ENCODE measurements around the gene KLF11. TPM values are rescaled to one million over a fixed set of nuclear protein-coding genes. Genes with fewer than 3 reads are reported as not detected.

Gene KLF11
- polyA plus RNA-seq, 2 of the 4 experiments (the other 2 are of a cell fraction), result 2.8 to 8.2 TPM

GRCh38 chr2:9998916-9999654 lies 44.3 kb upstream of the KLF11 start:
- CTCF ChIA-PET, result interaction anchor here (0.5 to 2.2 kb wide), 3 partner anchors 14 to 144 kb away, joined by 3 to 16 read pairs (median 3); no protein-coding TSS in a partner anchor
- no peak for ATAC-seq
- no peak overlapping the region for H3K4me3 ChIP-seq
- no peaks in the 10 kb centered on the region for H3K9me3 ChIP-seq
- POLR2A ChIA-PET, result no interaction called here
- H3K4me1 ChIP-seq, result no peaks in the 10 kb centered on the region
- no peak for TF ChIP-seq HOXB5 (CRISPR knock-in tag; IDR thresholded peaks at IDR 0.05)
- TF ChIP-seq CBX8 (IDR thresholded peaks at IDR 0.05), result no peak
- TF ChIP-seq ELK1 (IDR thresholded peaks at IDR 0.05; ENCODE audit: low read depth, low read length), result no peak
- TF ChIP-seq HES2 (IDR thresholded peaks at IDR 0.05), result no peak
- no peak for TF ChIP-seq E2F6 (IDR thresholded peaks at IDR 0.05; ENCODE audit: borderline replicate concordance, low read depth)
- no peak for TF ChIP-seq RAD21 (conservative IDR thresholded peaks at IDR 0.05 in 1 of 2, IDR thresholded peaks at IDR 0.05 in 1 of 2)
- no peak for TF ChIP-seq SMC3 (IDR thresholded peaks at IDR 0.05)
- TF ChIP-seq ZFP36 (IDR thresholded peaks at IDR 0.05; ENCODE audit: borderline replicate concordance, partially characterized antibody), result no peak
- no peak for TF ChIP-seq ZC3H11A (IDR thresholded peaks at IDR 0.05)
- no peak for TF ChIP-seq BHLHE40 (IDR thresholded peaks at IDR 0.05; ENCODE audit: low read depth, low read length)
- no peak for TF ChIP-seq TFCP2L1 (CRISPR knock-in tag; IDR thresholded peaks at IDR 0.05)
- no peak for TF ChIP-seq MAX (IDR thresholded peaks at IDR 0.05)
- no peak for TF ChIP-seq POLR2AphosphoS2 (conservative IDR thresholded peaks at IDR 0.05; ENCODE audit: low read length)
- TF ChIP-seq HMGXB4 (CRISPR knock-in tag; IDR thresholded peaks at IDR 0.05; ENCODE audit: borderline replicate concordance), result no peak
- TF ChIP-seq MYC (IDR thresholded peaks at IDR 0.05; ENCODE audit: borderline replicate concordance, low read length), result no peak
- no peak for FAIRE-seq
- 84% methylated on average over 20 of the region's 20 CpGs for WGBS (ENCODE audit: missing lambda C conversion rate)
- no peak overlapping the region for H3K27ac ChIP-seq
- DNase-seq (ENCODE audit: low read depth in 1 of 2, low spot score in 1 of 2), result no peak
- H3K4me2 ChIP-seq, result no peak overlapping the region

GRCh38 chr2:9999693-10000092 lies 43.7 kb upstream of the KLF11 start:
- DNase-seq (ENCODE audit: low read depth in 1 of 2, low spot score in 1 of 2), result no peak
- H3K27ac ChIP-seq, result no peak overlapping the region
- ATAC-seq, result no peak
- no peaks in the 10 kb centered on the region for H3K4me1 ChIP-seq
- H3K9me3 ChIP-seq, result no peaks in the 10 kb centered on the region
- TF ChIP-seq KDM5A (IDR thresholded peaks at IDR 0.05) (no peak), ATOH8 (CRISPR knock-in tag; IDR thresholded peaks at IDR 0.05; ENCODE audit: low read depth) (no peak), POLR2A (IDR thresholded peaks at IDR 0.05; ENCODE audit: low read length) (no peak), FOSL2 (IDR thresholded peaks at IDR 0.05) (no peak), FOSL2 (CRISPR knock-in tag; IDR thresholded peaks at IDR 0.05) (no peak), POLR2AphosphoS2 (conservative IDR thresholded peaks at IDR 0.05; ENCODE audit: low read length) (no peak), TFCP2L1 (CRISPR knock-in tag; IDR thresholded peaks at IDR 0.05) (no peak), KDM1A (IDR thresholded peaks at IDR 0.05; ENCODE audit: low read depth) (no peak), BHLHE40 (IDR thresholded peaks at IDR 0.05; ENCODE audit: low read depth, low read length) (no peak), EP300 (IDR thresholded peaks at IDR 0.05) (no peak), NR3C1 (IDR thresholded peaks at IDR 0.05) (no peak)
- FAIRE-seq, result no peak
- WGBS (ENCODE audit: missing lambda C conversion rate), result 81% methylated on average over 1 of the region's 1 CpG
- ChIA-PET CTCF (interaction anchor here (0.5 to 2.2 kb wide), 4 partner anchors 15 to 143 kb away, joined by 3 to 16 read pairs (median 3); no protein-coding TSS in a partner anchor), POLR2A (no interaction called here)
- H3K4me3 ChIP-seq, result no peak overlapping the region
- H3K4me2 ChIP-seq, result no peak overlapping the region
